GM19455 (cell line): Measurements from ENCODE around the gene NDUFAF3.
A peak's percentile ranks its signal among the peaks of the same experiment; 100 is the strongest.

Experiments used
- ATAC-seq: cut with Tn5 transposase; IDR thresholded peaks from one replicate; pipeline ENCODE4 v1.9.1; 2021; ENCODE audit not compliant: unreplicated experiment

Gene NDUFAF3

GRCh38 chr3:49017971-49018706 lies 3.8 kb upstream of the NDUFAF3 start, which contains the start of gene DALRD3:
Gene DALRD3 (minus strand): TSS chr3:49018580. CDS start chr3:49018564, 16 bp downstream.
- no peak for ATAC-seq

- ATAC-seq, result no peak
These were observed 3.3 kb upstream of the NDUFAF3 start for GRCh38 chr3:49018707-49019006.

GRCh38 chr3:49019941-49020329 lies 2.0 kb upstream of the NDUFAF3 start:
- ATAC-seq, result no peak

GRCh38 chr3:49020330-49021212 lies 1.4 kb upstream of the NDUFAF3 start:
- no peak for ATAC-seq

GRCh38 chr3:49021213-49021812 lies 608 bp upstream of the NDUFAF3 start:
- ATAC-seq, result peak; percentile 46

GRCh38 chr3:49022688-49023171 lies 809 bp downstream of the NDUFAF3 start:
- ATAC-seq, result no peak

- ATAC-seq, result no peak
These were observed 1.9 kb downstream of the NDUFAF3 start for GRCh38 chr3:49023775-49024174.

GRCh38 chr3:49024449-49024848 lies 2.5 kb downstream of the NDUFAF3 start:
- ATAC-seq, result no peak

GRCh38 chr3:49025005-49025792 lies 3.3 kb downstream of the NDUFAF3 start:
- ATAC-seq, result no peak

- ATAC-seq, result no peak
These were observed 4.0 kb downstream of the NDUFAF3 start for GRCh38 chr3:49025793-49026520.

GRCh38 chr3:49026536-49026935 lies 4.6 kb downstream of the NDUFAF3 start:
- ATAC-seq, result no peak

GRCh38 chr3:49027634-49028033 lies 5.7 kb downstream of the NDUFAF3 start:
- ATAC-seq, result no peak

- no peak for ATAC-seq
These were observed 6.4 kb downstream of the NDUFAF3 start for GRCh38 chr3:49028298-49028672.

- ATAC-seq, result peak; percentile 89
These were observed 7.0 kb downstream of the NDUFAF3 start, which contains the start of gene IMPDH2 for GRCh38 chr3:49028673-49029562. Gene IMPDH2 (minus strand): TSS chr3:49029398. CDS start chr3:49029350, 48 bp downstream.

- ATAC-seq, result no peak
These were observed 7.6 kb downstream of the NDUFAF3 start for GRCh38 chr3:49029563-49029884.

GRCh38 chr3:49030321-49030720 lies 8.4 kb downstream of the NDUFAF3 start:
- no peak for ATAC-seq

GRCh38 chr3:49032646-49033304 lies 10.9 kb downstream of the NDUFAF3 start:
- ATAC-seq, result no peak

GRCh38 chr3:49034650-49035049 lies 12.7 kb downstream of the NDUFAF3 start:
- no peak for ATAC-seq

GRCh38 chr3:49035281-49035680 lies 13.4 kb downstream of the NDUFAF3 start:
- ATAC-seq, result no peak
